Activated T-helper 1 cell treated with anti-CD3 and anti-CD28 coated beads, Interleukin-2, amount 50 U/mL, for 16 hours (primary cell): ENCODE results near the gene SP4.
"Not testable (repeated sequence)": the region's sequence is repeated elsewhere in the genome, so short reads cannot be mapped to it uniquely, and the experiment has no call there.

Experiments
- DNase-seq, 2 donors: peaks; one replicate each; pipeline ENCODE4 v3.0.0-alpha.2; 2020; ENCODE audit warnings: low read depth in 1 of 2, low spot score in 1 of 2

Gene SP4

GRCh38 chr7:21524680-21525079 lies 96.8 kb downstream of the SP4 start:
- DNase-seq, result no peak

GRCh38 chr7:21526007-21526406 lies 98.1 kb downstream of the SP4 start:
- DNase-seq, result no peak

- no peak for DNase-seq
Measured at GRCh38 chr7:21526448-21526847, 98.6 kb downstream of the SP4 start.

GRCh38 chr7:21532485-21532884 lies 104.6 kb downstream of the SP4 start:
- DNase-seq, result not testable (repeated sequence)

- not testable (repeated sequence) for DNase-seq
Measured at GRCh38 chr7:21533646-21534045, 105.8 kb downstream of the SP4 start.

GRCh38 chr7:21536445-21537118 lies 108.7 kb downstream of the SP4 start:
- DNase-seq, result not testable (repeated sequence)

GRCh38 chr7:21538936-21539495 lies 111.1 kb downstream of the SP4 start:
- no peak for DNase-seq

GRCh38 chr7:21542891-21543527 lies 115.1 kb downstream of the SP4 start, which contains the start of gene DNAH11:
TSS of gene DNAH11 (plus strand) at chr7:21543039. CDS start at chr7:21543246, 207 bp downstream.
- no peak for DNase-seq

GRCh38 chr7:21543528-21544302 lies 115.8 kb downstream of the SP4 start:
- DNase-seq, result no peak

GRCh38 chr7:21544303-21544656 lies 116.4 kb downstream of the SP4 start:
- DNase-seq, result no peak

GRCh38 chr7:21544715-21545114 lies 116.8 kb downstream of the SP4 start:
- no peak for DNase-seq

- no peak for DNase-seq
Measured at GRCh38 chr7:21547501-21547900, 119.6 kb downstream of the SP4 start.

GRCh38 chr7:21548491-21548890 lies 120.6 kb downstream of the SP4 start:
- DNase-seq, result no peak

GRCh38 chr7:21550076-21550475 lies 122.2 kb downstream of the SP4 start:
- no peak for DNase-seq

- no peak for DNase-seq
Measured at GRCh38 chr7:21550821-21551531, 123.1 kb downstream of the SP4 start.

GRCh38 chr7:21562385-21562784 lies 134.5 kb downstream of the SP4 start:
- DNase-seq, result no peak
